DMS79 (cell line): ENCODE measurements around the gene CAVIN3.
A peak's percentile ranks its signal among the peaks of the same experiment; 100 is the strongest.

Experiments used
- DNase-seq: peaks from one replicate; lab custom pipeline; 2025; lab: John Stamatoyannopoulos, UW

The CAVIN3 gene, protein sequence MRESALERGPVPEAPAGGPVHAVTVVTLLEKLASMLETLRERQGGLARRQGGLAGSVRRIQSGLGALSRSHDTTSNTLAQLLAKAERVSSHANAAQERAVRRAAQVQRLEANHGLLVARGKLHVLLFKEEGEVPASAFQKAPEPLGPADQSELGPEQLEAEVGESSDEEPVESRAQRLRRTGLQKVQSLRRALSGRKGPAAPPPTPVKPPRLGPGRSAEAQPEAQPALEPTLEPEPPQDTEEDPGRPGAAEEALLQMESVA

DNA sequence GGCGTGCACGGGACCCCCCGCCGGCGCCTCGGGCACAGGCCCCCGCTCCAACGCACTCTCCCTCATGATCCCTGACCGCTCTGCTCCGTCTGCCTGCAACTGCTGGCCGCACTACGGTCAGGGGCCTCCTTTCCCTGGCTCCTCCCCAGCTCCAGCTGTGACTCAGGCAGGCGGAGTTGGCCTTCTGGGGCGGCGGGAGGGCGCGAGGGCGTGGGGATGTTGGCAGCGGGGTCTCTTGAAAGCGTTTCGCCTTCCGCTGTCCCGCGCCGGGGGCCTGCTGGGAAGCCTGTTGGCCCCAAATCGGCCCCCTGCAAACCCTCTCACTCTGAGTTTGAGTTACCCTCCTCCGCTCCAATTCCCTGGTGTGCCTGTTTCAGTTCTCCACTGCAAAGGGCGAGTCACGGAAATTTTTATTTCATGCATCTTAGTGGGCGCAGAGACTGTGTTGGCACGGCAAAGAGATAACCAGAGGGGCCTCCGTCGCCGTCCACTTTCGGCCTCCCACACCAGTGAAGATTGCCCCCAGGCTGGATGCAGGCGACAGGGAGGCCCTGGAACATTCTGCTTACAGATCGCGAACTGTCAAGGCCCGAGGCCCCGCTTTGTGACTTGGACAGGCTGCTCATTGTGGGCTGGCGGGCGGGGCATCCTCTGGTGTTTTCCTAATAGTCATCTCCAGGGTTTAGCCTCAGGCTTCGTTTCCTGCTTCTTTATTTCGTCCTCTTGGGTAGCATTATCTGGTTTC is at the start of gene CAVIN3:
Gene CAVIN3 (minus strand): TSS at position 91 of the 745 bp plus-strand sequence. CDS start 25 bp downstream, at position 66.
- DNase-seq, result peak; percentile 11

DNA sequence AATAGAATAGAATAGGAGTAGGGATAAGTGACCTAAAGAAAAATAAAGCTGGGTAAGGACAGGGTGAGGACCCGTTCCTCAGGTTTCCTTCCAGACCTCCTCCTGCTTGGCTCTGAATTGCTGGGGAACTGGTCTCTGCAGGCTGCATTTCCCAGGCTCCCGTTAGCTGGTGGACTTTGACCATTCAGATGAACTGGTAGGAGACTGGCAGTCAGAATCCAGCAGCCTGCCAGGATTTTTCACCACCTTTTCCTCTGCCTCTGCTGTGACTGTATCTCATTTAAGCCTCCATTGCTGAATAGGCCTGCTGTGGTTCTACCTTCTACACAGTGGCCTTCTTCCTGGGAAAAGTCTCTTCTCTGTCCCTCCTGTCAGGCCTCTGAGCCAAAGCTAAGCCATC is 45.4 kb upstream of the CAVIN3 start:
- no peak for DNase-seq

DNA sequence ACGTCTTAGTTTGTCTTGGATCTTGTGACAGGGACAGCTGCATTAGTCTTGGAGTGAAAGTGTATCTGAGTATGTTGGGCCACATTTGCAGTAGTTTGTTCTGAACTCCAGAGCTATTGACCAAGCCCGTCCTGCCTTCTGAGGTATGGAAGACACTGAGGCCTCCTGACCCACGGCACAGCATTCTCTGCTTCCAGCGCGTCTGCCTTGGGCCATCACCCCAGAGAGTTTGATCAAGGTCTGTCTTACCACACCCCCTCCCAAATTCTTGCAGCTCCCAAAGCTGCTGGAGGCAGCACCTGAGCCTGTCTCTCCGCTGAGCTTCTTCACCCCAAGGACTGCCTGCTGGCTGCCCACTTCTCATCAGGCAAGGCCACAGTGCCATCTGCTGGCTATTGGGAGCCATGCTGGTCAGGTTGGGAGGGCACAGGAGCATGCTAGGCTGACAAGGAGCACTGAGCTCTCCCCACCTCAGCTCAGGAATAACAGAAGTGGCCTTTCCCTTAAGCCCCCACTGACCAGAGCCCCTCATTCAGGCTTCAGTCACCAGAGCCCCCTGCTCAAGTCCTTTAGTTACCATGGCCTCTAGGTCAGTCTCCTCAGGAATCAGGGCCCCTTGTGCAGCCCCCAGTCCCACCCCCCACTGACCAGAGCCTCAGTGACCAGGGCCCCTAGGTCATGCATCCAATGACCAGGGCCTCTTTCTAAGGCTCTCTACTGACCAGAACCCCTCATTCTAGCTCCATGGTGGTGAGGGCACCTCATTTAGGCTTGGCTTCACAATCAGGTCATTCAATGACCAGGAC is 42.8 kb upstream of the CAVIN3 start:
- peak; percentile 46 for DNase-seq

DNA sequence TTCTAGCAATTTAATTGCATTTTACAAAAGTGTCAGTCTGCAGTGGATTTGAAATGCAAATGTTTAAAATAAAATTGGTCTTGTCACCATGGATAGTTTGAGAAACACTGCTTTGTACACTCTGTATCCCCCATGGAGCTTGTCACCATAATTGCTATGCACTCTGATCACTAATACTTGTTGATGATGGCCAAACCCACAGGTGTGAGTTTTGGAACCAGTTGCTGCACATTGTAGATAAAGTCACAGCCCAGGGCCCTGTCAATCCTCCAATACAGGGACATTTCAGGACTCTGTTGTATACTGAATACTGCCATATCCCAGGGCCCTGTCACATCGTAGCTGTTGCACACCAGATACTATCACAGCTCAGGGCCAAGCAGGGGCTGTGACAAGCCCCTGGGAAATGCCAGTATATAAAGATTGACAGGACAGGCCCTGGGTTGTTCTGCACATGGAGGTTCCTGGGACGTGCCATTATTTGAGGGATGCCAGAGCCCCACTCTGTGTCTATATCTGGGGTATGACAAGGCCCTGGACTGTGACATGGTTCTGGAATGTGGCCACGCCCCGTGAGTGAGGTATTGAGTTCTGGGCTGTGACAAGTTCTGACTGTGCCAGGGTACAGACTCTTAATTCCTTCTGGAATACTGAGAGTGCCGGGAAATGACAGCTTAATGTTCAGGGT is 42.0 kb upstream of the CAVIN3 start:
- DNase-seq, result no peak

DNA sequence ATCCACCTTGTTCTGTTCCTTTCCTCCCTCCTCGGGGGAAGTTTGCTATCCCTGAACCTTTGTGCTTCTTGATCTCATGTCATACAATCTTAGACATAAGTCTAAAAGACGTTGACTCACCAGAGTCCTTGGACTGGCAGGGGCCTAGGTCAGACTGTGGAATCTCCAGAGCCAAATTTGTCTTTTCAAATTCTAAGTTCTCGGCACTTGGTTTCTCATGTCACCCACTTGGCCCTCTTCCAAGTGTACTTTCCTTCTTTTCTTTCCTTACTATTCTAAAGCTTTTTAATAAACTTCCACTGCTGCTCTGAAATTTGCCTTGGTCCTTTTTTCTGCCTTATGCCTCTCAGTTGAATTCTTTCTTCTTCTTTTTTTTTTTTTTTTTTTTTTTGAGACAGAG is 39.9 kb upstream of the CAVIN3 start:
- no peak for DNase-seq

DNA sequence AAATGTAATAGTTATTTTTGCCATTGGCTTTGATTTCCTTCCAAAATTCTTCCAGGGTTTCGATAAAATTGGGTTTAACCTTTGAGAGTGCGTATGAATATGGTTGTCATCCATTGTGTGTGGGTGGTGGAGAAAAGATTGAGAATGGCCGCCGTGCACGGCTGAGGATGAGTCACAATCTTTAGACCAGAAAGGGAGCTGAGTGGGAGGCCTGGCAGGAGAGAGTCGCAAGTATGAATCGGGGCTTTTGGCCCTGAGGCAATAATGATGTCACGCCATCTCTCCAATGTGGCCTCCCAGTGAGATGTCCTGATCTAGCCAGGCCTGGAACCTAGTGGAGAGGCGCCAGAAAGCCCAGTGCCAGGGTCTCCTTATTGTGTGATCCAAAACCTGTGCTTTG is 36.9 kb upstream of the CAVIN3 start:
- DNase-seq, result no peak

DNA sequence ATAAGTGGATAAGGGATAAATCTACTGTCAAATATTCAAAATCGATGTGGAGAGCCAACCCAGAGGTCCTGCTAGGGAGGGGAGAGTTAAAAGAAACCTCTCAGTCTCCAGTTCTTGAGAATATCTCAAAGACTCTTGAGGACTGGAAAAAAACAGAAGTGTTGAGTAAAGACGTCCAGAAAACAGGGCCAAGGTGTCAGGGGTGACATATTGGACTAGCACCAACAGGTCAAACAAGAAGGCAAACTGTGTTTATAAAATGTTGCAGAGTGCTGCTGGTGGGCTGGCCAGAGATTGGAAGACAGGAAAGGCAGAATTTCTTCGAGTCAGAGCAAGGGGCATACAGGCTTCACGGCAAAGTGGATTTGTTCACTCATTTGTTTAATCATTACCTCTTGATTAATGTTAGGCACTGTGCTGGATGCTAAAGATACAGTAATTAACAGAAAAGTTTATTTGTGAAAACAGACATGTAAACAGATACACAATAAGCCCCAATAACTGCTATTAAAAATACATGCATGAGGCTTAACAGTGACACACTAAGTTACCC is 36.3 kb upstream of the CAVIN3 start:
- DNase-seq, result no peak

DNA sequence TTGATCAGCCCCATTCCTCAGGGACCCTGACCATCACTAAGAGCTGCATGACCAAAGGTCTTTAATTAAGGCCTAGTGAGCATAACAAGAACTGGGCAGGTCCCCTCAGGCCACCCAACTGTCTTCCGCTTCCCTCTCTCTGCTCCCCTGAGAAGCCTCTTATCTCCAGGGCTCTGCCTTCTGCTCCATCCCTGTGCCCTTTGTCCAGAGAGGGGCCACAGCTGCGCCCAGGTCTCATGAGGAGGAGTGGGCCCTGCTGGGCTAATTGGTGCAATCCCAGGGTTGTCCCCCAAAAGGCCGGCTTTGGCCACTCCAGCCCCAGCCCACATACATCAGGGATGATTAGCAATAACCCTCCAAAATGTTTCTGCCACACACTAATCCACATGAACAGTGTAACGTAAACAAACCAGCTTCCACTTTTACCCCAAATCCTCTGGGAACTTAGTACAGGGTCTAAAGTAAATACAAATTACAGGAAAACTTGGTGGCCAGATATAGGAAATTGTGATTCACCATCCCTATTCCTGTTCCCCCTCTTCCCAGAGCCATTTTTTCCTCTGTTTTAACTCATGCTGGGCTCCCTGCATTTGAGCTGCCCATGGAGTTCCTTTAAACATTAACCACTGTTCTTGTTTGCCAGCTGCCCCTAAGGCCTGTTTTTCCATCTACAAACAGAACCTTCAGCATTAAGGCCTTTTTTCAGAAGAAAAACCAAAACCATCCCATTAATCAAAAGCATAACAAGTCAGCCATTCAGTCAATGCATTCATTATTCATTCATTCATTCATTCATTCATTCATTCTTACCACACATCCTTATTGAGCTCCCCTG is 34.6 kb upstream of the CAVIN3 start:
- no peak for DNase-seq

DNA sequence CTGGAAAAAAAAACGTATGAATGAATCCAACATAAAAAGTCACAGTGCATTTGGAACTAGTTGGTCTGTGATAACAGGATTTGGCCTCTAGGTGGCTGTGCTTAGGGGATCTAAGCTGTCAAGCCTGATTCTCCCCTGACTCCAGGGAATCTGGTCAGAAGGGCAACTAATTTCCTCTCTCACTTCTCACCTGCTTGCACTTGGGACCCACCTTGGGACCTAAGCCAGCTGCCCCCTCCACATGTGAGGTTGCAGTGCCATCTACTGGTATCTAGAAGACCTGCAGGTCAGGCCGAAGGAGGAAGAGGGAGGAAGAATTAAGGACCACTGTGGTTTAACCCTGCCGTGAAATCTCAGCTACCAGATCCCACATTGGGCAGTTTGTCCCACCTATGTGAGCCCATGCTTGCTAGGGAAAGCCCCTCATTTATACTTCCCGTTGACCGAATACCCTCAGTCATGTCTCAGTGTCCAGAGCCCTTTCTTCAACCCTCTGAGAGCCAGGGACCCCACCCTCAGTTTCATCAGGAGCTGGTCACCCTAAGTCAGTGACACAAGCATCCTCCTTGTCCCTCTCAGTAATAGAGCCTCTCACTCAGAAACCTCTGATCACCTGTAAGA is 33.2 kb upstream of the CAVIN3 start:
- DNase-seq, result peak; percentile 62

DNA sequence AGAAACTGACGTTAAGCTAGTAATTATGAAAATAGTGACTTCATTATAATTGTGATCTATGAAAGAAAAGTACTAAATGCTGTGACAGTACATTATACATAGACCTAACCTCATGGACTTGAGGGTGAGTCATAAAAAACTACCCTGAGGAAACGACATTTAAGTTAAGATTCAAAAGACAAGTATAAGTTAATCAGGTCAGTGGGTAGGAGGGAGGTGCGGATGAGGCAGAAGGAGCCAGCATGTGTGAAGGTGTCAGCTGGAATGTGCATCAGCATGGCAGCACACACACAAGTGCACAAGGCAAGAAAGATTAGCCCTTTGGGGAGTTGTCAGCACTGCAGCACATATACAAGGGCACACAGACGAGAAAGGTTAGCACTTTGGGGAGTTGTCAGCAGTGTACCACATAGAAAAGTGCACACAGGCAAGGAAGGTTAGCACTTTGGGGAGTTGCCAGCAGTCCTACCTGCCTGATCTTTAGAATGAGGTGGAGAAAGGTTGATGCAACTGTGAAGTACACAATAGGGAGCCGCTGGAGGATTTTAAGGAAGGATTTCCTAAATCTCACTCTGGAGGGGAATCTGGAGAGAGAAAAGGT is 31.6 kb upstream of the CAVIN3 start:
- DNase-seq, result no peak

DNA sequence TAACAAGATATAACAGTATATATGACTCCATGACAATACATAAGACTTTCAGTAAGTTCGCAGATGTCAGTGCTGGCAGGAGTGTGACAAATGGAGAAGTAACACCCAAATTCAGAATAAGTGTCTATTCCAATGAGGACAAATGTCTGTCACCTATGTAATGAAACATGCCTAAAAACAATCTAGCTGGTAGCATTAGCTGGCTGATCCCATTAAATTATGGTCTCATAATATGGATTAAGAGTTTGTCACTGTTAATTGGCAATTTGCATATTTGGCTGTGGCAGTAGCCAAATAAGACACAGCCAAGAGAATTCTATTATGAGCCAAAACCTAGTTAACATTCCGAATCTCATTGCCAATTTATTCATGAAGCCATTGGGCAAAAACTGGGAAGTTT is 30.2 kb upstream of the CAVIN3 start:
- no peak for DNase-seq

DNA sequence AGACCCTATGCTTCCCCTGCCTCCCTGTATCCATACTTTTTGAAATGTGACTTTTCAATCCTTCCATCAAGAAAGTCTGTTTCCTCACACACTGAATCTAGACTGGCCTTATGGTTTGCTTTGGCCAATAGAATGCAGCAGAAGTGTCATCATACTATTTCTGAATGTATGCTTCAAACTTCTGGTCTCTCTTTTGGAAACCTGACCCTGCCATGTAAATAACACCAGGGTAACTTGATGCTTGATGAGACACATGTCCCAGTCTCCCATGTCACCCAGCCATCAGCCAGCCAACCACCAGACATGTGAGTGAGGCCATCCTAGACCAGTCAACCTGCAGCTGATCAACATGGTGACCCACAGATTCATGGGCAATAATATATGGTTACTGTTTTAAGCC is 29.7 kb upstream of the CAVIN3 start:
- DNase-seq, result no peak

DNA sequence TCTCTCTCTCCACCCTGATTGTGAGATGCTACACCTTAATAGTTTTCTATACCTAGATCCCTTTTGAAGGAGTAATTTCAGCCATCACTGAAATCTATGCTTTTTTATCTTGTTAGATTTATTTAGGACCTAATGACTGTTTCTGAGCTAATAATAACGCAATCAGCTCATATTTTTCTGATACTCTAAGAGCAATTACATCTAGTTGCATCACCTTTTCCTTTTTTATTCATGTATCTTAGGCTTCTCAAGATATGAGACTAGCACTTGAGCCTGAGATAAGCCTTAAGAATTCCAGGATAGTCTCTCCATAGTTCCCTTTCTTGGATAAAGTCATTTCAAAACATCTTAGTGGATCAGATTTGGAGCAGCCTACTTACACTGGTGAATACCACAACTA is 25.1 kb upstream of the CAVIN3 start:
- DNase-seq, result no peak

DNA sequence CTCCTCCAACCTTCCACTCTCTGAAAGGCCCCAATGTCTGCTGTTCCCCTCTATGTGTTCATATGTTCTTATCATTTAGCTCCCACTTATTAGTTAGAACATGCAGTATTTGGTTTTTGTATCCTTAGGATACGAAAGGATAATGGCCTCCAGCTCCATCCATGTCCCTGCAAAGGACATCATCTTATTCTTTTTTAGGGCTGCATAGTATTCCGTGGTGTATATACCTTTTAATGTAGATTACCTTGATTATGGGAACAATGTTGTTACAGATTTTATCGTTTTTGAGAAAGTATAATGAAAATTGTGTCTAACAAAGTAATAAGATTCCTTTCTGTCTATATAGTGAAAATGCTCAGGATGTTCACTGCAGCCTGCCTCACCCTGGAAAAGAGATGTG is 16.0 kb upstream of the CAVIN3 start:
- no peak for DNase-seq

DNA sequence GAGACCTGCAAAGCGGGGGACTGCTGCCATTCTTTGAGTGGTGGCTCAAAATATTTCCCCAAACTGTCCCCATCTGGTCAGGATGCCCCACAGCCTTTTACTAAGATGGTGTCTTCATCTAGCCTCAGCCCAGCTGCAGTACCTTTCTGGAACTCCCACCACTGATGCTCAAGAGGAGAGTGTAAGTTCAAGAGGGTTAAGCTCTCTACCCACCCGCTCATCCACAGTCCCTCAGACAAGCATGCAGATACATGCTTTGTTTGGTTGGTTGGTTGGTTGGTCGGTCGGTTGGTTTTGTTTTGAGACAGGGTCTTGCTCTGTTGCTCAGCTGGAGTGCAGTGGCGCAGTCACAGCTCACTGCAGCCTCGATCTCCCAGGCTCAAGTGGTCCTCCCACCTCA is 14.5 kb upstream of the CAVIN3 start:
- no peak for DNase-seq

DNA sequence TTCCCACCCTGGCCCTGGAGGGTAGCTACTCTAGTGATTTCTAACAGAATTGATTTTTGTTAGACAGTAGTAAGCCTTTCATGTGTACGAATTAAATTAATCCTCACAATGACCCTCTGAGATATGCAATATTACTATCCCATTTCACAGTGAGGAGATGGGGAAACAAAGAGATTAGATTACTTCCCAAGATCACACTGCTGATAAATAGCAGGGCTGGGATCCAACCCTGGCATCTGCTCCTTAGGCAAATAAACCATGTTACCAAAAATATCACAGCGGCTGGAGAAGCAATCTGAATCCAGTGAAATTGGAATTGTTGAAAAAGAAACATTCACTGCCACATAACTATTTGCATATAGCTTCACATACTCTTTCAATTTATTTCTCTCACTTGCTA is 12.8 kb upstream of the CAVIN3 start:
- no peak for DNase-seq

DNA sequence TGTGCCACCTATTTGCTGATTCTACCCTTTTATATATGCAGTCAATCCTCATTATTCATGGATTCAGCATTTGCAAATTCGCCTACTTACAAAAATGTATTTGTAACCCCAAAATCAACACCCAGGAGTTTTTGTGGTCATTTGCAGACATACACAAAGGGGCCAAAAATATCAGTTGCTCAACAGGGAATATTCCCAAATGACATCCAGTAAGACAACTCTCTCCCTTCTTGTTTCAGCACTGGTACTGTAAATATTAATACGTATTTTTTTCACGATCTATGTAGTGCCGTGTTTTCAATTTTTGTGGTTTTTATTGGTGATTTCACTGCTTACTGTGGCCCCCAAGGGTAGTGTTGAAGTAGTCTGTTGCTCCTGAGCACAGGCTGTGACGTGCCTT is 11.8 kb upstream of the CAVIN3 start:
- no peak for DNase-seq

DNA sequence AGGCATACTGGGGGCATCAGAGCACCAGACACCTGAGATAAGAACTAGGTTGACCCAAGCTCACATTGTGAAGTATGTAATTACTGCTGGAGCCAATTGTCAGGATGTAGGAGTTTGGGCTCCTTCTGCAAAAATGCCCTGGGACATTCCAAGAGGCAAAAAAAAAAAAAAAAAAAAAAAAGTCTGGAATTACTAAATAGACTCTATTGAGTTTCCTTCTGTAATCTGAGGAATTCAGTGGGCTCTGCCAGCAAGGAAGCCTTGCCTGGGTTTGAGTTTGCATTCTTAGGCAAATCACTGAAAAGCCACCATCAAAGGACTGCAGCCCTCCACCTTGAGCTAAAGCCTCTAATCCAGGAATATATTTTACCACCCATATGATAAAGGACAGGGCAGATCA is 8.0 kb upstream of the CAVIN3 start:
- no peak for DNase-seq

DNA sequence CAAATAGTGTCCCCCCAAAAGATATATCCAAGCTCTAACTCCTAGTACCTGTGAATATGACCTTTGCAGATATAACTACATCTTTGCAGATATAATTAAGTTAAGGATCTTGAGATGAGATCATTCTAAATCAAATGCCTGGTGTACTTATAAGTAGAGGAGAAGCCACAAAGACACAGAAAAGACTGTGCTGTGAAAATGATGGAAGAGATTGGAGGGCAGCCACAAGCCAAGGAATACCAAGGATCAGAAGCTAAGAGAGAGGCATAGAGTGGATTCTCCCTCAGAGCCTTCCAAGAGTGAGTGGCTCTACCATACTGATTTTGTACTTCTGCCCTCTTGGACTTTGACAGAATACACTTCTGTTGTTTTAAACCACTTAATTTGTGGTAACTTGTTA is 7.5 kb upstream of the CAVIN3 start:
- no peak for DNase-seq

DNA sequence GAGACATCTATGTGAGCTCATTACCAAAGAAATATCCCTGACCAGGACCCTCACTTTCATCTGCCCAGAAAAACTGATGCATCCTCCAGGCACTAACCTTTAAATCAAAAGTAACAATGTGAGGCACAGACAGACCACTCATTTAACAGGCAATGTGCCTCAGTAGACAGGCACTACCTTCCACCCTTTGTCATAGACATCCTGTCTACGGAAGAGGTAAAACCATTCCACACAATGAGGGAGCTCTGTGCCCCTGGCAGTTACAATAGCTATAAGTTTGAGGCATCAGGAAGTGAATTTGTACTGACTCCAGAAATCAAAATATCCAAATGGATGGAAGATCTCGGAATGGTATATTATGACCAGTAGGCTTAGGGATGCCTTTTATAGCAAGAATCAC is 6.7 kb upstream of the CAVIN3 start:
- no peak for DNase-seq
